DND-41 (cell line): ENCODE data around the gene BOD1.
A peak's percentile ranks its signal among the peaks of the same experiment; 100 is the strongest.

Experiments used
- ATAC-seq: fragments of 200-7000 bp; cut with Tn5 transposase; 3 replicates; pipeline ENCODE4 v1.9.1; 2021; ENCODE audit warnings: low read depth; ENCODE audit not compliant: insufficient read depth
- DNase-seq: peaks from one replicate; pipeline ENCODE4 v3.0.0-alpha.2; 2020
- H2AFZ ChIP-seq: 2 replicates; pipeline ENCODE4 v1.6.0; 2012; ENCODE audit warnings: low read depth, low read length
- H3K27ac ChIP-seq: 2 replicates; pipeline ENCODE4 v1.5.1; 2012; ENCODE audit warnings: low read length, inconsistent platforms
- H3K27me3 ChIP-seq: fragments of 200-600 bp; sonication (generic); 2 replicates; pipeline ENCODE4 v1.6.0; 2012; ENCODE audit warnings: low read length, mild to moderate bottlenecking, inconsistent platforms; ENCODE audit not compliant: insufficient read depth, poor library complexity
- H3K36me3 ChIP-seq: 2 replicates; pipeline ENCODE4 v1.5.1; 2012; ENCODE audit warnings: low read length, inconsistent platforms; ENCODE audit not compliant: insufficient read depth
- H3K4me1 ChIP-seq: 2 replicates; pipeline ENCODE4 v1.5.1; 2012; ENCODE audit warnings: mild to moderate bottlenecking, low read length; ENCODE audit not compliant: insufficient read depth
- H3K4me2 ChIP-seq: 2 replicates; pipeline ENCODE4 v1.6.0; 2012; ENCODE audit warnings: mild to moderate bottlenecking, moderate library complexity, low read length, inconsistent platforms; ENCODE audit not compliant: insufficient read depth
- H3K4me3 ChIP-seq, 2 experiments: fragments of 200-600 bp in 1 of 2; shearing (Covaris generic) in 1 of 2; 2 replicates each; pipeline ENCODE4 v1.5.1; 2012 to 2016; ENCODE audit warnings: inconsistent platforms in 2 of 2, low read length in 2 of 2, mild to moderate bottlenecking in 2 of 2, low read depth in 1 of 2, moderate library complexity in 1 of 2
- H3K79me2 ChIP-seq: 2 replicates; pipeline ENCODE4 v1.6.0; 2012; ENCODE audit warnings: low read length, inconsistent platforms; ENCODE audit not compliant: insufficient read depth
- H3K9ac ChIP-seq: 2 replicates; pipeline ENCODE4 v1.6.0; 2012; ENCODE audit warnings: low read depth, mild to moderate bottlenecking, inconsistent platforms, low read length, moderate library complexity
- H3K9me3 ChIP-seq: 2 replicates; pipeline ENCODE4 v1.5.1; 2012; ENCODE audit warnings: low read length, moderate library complexity, mild to moderate bottlenecking, inconsistent platforms; ENCODE audit not compliant: insufficient read depth, severe bottlenecking
- H4K20me1 ChIP-seq: 2 replicates; pipeline ENCODE4 v1.6.0; 2012; ENCODE audit warnings: low read length; ENCODE audit not compliant: insufficient read depth
- CTCF ChIP-seq: IDR thresholded peaks from 2 replicates; pipeline ENCODE4 v1.5.1; 2012; ENCODE audit warnings: borderline replicate concordance, low read length, moderate library complexity, mild to moderate bottlenecking; ENCODE audit not compliant: poor library complexity, severe bottlenecking; ENCODE audit errors: extremely low read depth
- EZH2 ChIP-seq: IDR thresholded peaks from 3 replicates; pipeline ENCODE4 v1.6.1; 2012; ENCODE audit warnings: borderline replicate concordance, low read depth, mild to moderate bottlenecking, moderate library complexity, low read length, inconsistent platforms; ENCODE audit not compliant: severe bottlenecking

BOD1 gene

GRCh38 chr5:173595841-173596240, 20.6 kb downstream of the BOD1 start:
- DNase-seq: no peak
- no peak overlapping the region for H3K4me3 ChIP-seq
- ATAC-seq: no peak
- no peaks in the 10 kb centered on the region for H3K4me1 ChIP-seq
- no peak overlapping the region for H3K4me2 ChIP-seq
- H4K20me1 ChIP-seq: peaks cover 2% of the 10 kb centered on the region
- H3K9me3 ChIP-seq: peaks cover 21% of the 10 kb centered on the region
- no peak overlapping the region for H3K27ac ChIP-seq
- H3K79me2 ChIP-seq: no peaks in the 10 kb centered on the region
- no peak overlapping the region for H3K9ac ChIP-seq
- peaks cover 7% of the 10 kb centered on the region for H3K36me3 ChIP-seq
- TF ChIP-seq EZH2 (no peak), CTCF (no peak)
- H3K27me3 ChIP-seq: no peaks in the 10 kb centered on the region
- H2AFZ ChIP-seq: no peak overlapping the region

- H3K27me3 ChIP-seq: no peaks in the 10 kb centered on the region
- H3K36me3 ChIP-seq: no peaks in the 10 kb centered on the region
- H3K27ac ChIP-seq: no peak overlapping the region
- no peaks in the 10 kb centered on the region for H3K79me2 ChIP-seq
- H3K9ac ChIP-seq: no peak overlapping the region
- ATAC-seq (no peak), DNase-seq (no peak)
- H3K4me1 ChIP-seq: no peaks in the 10 kb centered on the region
- H3K9me3 ChIP-seq: peaks cover 21% of the 10 kb centered on the region
- TF ChIP-seq EZH2 (no peak), CTCF (no peak)
- H3K4me3 ChIP-seq: no peak overlapping the region
- H3K4me2 ChIP-seq: no peak overlapping the region
- peaks cover 2% of the 10 kb centered on the region for H4K20me1 ChIP-seq
- no peak overlapping the region for H2AFZ ChIP-seq
These were observed 22.4 kb downstream of the BOD1 start for GRCh38 chr5:173594061-173594460.

GRCh38 chr5:173592050-173592669, 24.3 kb downstream of the BOD1 start:
- H3K4me1 ChIP-seq: no peaks in the 10 kb centered on the region
- H3K27ac ChIP-seq: no peak overlapping the region
- ATAC-seq (no peak), DNase-seq (peak; percentile 26)
- peak; percentile 66 for TF ChIP-seq CTCF
- no peak for TF ChIP-seq EZH2
- H3K36me3 ChIP-seq: no peaks in the 10 kb centered on the region
- no peak overlapping the region for H2AFZ ChIP-seq
- H4K20me1 ChIP-seq: no peaks in the 10 kb centered on the region; the same call in 1 of the 2 replicates
- H3K4me3 ChIP-seq: no peak overlapping the region
- H3K9me3 ChIP-seq: peaks cover 21% of the 10 kb centered on the region
- no peaks in the 10 kb centered on the region for H3K79me2 ChIP-seq
- no peak overlapping the region for H3K4me2 ChIP-seq
- H3K9ac ChIP-seq: no peak overlapping the region
- H3K27me3 ChIP-seq: no peaks in the 10 kb centered on the region
